ENCODE measurements around the gene TLE7.

- no peak for TF ChIP-seq CTCF (conservative IDR thresholded peaks at IDR 0.05; ENCODE audit: low read length)
- TF ChIP-seq EZH2phosphoT487 (IDR thresholded peaks at IDR 0.05; ENCODE audit: borderline replicate concordance, low read depth, low read length), result no peak
Observed at GRCh38 chr16:71428883-71429282, 13.0 kb downstream of the TLE7 start.

All from OCI-LY7 (cell line).